HEK293 (cell line): ENCODE data around the gene MOB1B.

Source experiments
- PRDM2 ChIP-seq: fragments of 450-650 bp; formaldehyde crosslinking; IDR thresholded peaks from 2 replicates; pipeline ENCODE4 v1.5.1; 2016; ENCODE audit warnings: missing biosample characterization, missing genetic modification characterization, borderline replicate concordance
- SALL2 ChIP-seq: fragments of 450-650 bp; formaldehyde crosslinking; IDR thresholded peaks from 2 replicates; pipeline ENCODE4 v1.5.0; 2017; ENCODE audit warnings: missing biosample characterization, mild to moderate bottlenecking, missing genetic modification characterization, borderline replicate concordance
- TRIM28 ChIP-seq: IDR thresholded peaks from 2 replicates; pipeline ENCODE4 v1.6.1; 2011; ENCODE audit warnings: low read length, control low read depth, borderline replicate concordance
- ZBTB7A ChIP-seq: fragments of 450-650 bp; formaldehyde crosslinking; IDR thresholded peaks from 2 replicates; pipeline ENCODE4 v1.5.1; 2016; ENCODE audit warnings: low read depth, missing biosample characterization, missing genetic modification characterization
- ZBTB8A ChIP-seq: fragments of 450-650 bp; formaldehyde crosslinking; IDR thresholded peaks from 2 replicates; pipeline ENCODE4 v1.5.1; 2016; ENCODE audit warnings: missing biosample characterization, missing genetic modification characterization
- ZEB2 ChIP-seq: fragments of 450-650 bp; formaldehyde crosslinking; IDR thresholded peaks from 2 replicates; pipeline ENCODE4 v1.5.1; 2016; ENCODE audit warnings: missing biosample characterization, missing genetic modification characterization
- ZNF155 ChIP-seq: fragments of 450-650 bp; formaldehyde crosslinking; IDR thresholded peaks from 2 replicates; pipeline ENCODE4 v1.5.1; 2016; ENCODE audit warnings: missing biosample characterization, missing genetic modification characterization
- ZNF184 ChIP-seq: fragments of 450-650 bp; IDR thresholded peaks from 2 replicates; pipeline ENCODE4 v1.5.1; 2018; ENCODE audit warnings: missing biosample characterization, mild to moderate bottlenecking, missing genetic modification characterization
- ZNF19 ChIP-seq: fragments of 450-650 bp; formaldehyde crosslinking; IDR thresholded peaks from 2 replicates; pipeline ENCODE4; 2016; ENCODE audit warnings: missing biosample characterization, missing genetic modification characterization, low read depth
- ZNF223 ChIP-seq: fragments of 450-650 bp; formaldehyde crosslinking; IDR thresholded peaks from 2 replicates; pipeline ENCODE4 v1.5.1; 2016; ENCODE audit warnings: missing biosample characterization, missing genetic modification characterization
- ZNF449 ChIP-seq: fragments of 450-650 bp; formaldehyde crosslinking; IDR thresholded peaks from 2 replicates; pipeline ENCODE4 v1.5.1; 2017; ENCODE audit warnings: missing biosample characterization, mild to moderate bottlenecking, missing genetic modification characterization, moderate library complexity
- ZNF473 ChIP-seq: fragments of 450-650 bp; formaldehyde crosslinking; IDR thresholded peaks from 2 replicates; pipeline ENCODE4 v1.5.1; 2017; ENCODE audit warnings: missing biosample characterization, missing genetic modification characterization
- ZNF530 ChIP-seq: fragments of 450-650 bp; formaldehyde crosslinking; IDR thresholded peaks from 2 replicates; pipeline ENCODE4 v1.5.1; 2016; ENCODE audit warnings: low read depth, missing biosample characterization, missing genetic modification characterization
- ZNF654 ChIP-seq: fragments of 450-650 bp; formaldehyde crosslinking; IDR thresholded peaks from 2 replicates; pipeline ENCODE4 v1.5.1; 2016; ENCODE audit warnings: low read depth, missing biosample characterization, missing genetic modification characterization
- ZNF692 ChIP-seq: fragments of 450-650 bp; formaldehyde crosslinking; IDR thresholded peaks from 2 replicates; pipeline ENCODE4 v1.5.1; 2016; ENCODE audit warnings: missing biosample characterization, missing genetic modification characterization
- ZSCAN16 ChIP-seq: fragments of 450-650 bp; formaldehyde crosslinking; IDR thresholded peaks from 2 replicates; pipeline ENCODE4 v1.5.1; 2016; ENCODE audit warnings: missing biosample characterization, missing genetic modification characterization
- TF ChIP-seq, protein P1 (sequence below): fragments of 450-650 bp; formaldehyde crosslinking; IDR thresholded peaks from 2 replicates; pipeline ENCODE4 v1.5.1; 2016; ENCODE audit warnings: missing biosample characterization, missing genetic modification characterization, borderline replicate concordance
- TF ChIP-seq, protein P2 (sequence below): fragments of 450-650 bp; formaldehyde crosslinking; IDR thresholded peaks from 2 replicates; pipeline ENCODE4 v1.5.1; 2016; ENCODE audit warnings: missing biosample characterization, missing genetic modification characterization
- TF ChIP-seq, protein P3 (sequence below): fragments of 450-650 bp; IDR thresholded peaks from 2 replicates; pipeline ENCODE4 v1.5.1; 2018; ENCODE audit warnings: missing biosample characterization, mild to moderate bottlenecking, missing genetic modification characterization
- TF ChIP-seq, protein P4 (sequence below): fragments of 450-650 bp; formaldehyde crosslinking; IDR thresholded peaks from 2 replicates; pipeline ENCODE4 v1.5.1; 2017; ENCODE audit warnings: missing biosample characterization, missing genetic modification characterization
- TF ChIP-seq, protein P5 (sequence below): fragments of 450-650 bp; formaldehyde crosslinking; IDR thresholded peaks from 2 replicates; pipeline ENCODE4; 2016; ENCODE audit warnings: missing biosample characterization, missing genetic modification characterization

The MOB1B gene

DNA sequence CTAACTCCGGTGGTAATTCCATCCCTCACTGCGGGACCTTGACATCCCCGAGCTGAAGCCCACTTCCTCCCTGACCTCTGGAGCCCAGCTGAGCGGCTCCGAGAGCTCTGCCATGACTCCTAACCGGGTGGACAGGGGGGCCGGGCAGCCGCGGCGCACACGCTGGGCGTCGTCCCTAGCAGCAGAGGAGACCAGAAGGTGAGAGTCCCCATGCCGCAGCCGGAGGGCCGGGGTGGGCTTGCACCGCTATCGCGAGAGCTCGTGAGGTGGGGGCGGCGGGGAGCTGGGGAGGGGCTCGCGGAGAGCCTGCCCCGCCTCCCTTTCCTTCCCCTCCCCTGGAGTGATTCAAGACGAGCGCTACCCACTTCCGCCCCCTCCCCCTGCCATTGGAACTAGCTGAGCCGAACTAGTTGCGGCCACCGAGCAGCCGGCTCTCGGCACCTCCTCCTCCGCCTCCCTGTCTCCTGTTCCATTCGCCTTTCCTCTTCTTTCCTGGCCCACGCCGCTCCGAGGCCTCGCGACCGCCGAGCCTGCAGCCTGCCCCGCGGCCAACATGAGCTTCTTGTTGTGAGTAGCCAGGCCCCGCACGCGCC lies at the start of gene MOB1B (continued):
- TF ChIP-seq PRDM2: no peak
- no peak for TF ChIP-seq SALL2
- TF ChIP-seq ZNF530 (tag by site-specific recombination): no peak
- TF ChIP-seq TRIM28: no peak
- no peak for TF ChIP-seq ZNF473 (tag by site-specific recombination)
- TF ChIP-seq, protein P1, sequence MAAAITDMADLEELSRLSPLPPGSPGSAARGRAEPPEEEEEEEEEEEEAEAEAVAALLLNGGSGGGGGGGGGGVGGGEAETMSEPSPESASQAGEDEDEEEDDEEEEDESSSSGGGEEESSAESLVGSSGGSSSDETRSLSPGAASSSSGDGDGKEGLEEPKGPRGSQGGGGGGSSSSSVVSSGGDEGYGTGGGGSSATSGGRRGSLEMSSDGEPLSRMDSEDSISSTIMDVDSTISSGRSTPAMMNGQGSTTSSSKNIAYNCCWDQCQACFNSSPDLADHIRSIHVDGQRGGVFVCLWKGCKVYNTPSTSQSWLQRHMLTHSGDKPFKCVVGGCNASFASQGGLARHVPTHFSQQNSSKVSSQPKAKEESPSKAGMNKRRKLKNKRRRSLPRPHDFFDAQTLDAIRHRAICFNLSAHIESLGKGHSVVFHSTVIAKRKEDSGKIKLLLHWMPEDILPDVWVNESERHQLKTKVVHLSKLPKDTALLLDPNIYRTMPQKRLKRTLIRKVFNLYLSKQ (tag by site-specific recombination): no peak
- TF ChIP-seq, protein P2, sequence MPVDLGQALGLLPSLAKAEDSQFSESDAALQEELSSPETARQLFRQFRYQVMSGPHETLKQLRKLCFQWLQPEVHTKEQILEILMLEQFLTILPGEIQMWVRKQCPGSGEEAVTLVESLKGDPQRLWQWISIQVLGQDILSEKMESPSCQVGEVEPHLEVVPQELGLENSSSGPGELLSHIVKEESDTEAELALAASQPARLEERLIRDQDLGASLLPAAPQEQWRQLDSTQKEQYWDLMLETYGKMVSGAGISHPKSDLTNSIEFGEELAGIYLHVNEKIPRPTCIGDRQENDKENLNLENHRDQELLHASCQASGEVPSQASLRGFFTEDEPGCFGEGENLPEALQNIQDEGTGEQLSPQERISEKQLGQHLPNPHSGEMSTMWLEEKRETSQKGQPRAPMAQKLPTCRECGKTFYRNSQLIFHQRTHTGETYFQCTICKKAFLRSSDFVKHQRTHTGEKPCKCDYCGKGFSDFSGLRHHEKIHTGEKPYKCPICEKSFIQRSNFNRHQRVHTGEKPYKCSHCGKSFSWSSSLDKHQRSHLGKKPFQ (tag by site-specific recombination): 0 out of 2 replicates have a peak, but pooled peaks have one; percentile 16
- TF ChIP-seq ZEB2 (tag by site-specific recombination): no peak
- TF ChIP-seq, protein P3, sequence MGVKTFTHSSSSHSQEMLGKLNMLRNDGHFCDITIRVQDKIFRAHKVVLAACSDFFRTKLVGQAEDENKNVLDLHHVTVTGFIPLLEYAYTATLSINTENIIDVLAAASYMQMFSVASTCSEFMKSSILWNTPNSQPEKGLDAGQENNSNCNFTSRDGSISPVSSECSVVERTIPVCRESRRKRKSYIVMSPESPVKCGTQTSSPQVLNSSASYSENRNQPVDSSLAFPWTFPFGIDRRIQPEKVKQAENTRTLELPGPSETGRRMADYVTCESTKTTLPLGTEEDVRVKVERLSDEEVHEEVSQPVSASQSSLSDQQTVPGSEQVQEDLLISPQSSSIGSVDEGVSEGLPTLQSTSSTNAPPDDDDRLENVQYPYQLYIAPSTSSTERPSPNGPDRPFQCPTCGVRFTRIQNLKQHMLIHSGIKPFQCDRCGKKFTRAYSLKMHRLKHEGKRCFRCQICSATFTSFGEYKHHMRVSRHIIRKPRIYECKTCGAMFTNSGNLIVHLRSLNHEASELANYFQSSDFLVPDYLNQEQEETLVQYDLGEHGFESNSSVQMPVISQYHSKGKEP (tag by site-specific recombination): no peak
- TF ChIP-seq, protein P4, sequence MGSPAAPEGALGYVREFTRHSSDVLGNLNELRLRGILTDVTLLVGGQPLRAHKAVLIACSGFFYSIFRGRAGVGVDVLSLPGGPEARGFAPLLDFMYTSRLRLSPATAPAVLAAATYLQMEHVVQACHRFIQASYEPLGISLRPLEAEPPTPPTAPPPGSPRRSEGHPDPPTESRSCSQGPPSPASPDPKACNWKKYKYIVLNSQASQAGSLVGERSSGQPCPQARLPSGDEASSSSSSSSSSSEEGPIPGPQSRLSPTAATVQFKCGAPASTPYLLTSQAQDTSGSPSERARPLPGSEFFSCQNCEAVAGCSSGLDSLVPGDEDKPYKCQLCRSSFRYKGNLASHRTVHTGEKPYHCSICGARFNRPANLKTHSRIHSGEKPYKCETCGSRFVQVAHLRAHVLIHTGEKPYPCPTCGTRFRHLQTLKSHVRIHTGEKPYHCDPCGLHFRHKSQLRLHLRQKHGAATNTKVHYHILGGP (tag by site-specific recombination): no peak
- TF ChIP-seq ZSCAN16: no peak
- TF ChIP-seq ZNF184: no peak
- TF ChIP-seq ZBTB7A (tag by site-specific recombination): no peak
- TF ChIP-seq, protein P5, sequence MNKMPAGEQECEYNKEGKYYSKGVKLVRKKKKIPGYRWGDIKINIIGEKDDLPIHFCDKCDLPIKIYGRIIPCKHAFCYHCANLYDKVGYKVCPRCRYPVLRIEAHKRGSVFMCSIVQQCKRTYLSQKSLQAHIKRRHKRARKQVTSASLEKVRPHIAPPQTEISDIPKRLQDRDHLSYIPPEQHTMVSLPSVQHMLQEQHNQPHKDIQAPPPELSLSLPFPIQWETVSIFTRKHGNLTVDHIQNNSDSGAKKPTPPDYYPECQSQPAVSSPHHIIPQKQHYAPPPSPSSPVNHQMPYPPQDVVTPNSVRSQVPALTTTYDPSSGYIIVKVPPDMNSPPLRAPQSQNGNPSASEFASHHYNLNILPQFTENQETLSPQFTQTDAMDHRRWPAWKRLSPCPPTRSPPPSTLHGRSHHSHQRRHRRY (tag by site-specific recombination): no peak
- peak; percentile 52 for TF ChIP-seq ZBTB8A
- no peak for TF ChIP-seq ZNF155
- no peak for TF ChIP-seq ZNF692 (tag by site-specific recombination)
- no peak for TF ChIP-seq ZNF654 (tag by site-specific recombination)
- no peak for TF ChIP-seq ZNF19 (tag by site-specific recombination)
- no peak for TF ChIP-seq ZNF223 (tag by site-specific recombination)
- no peak for TF ChIP-seq ZNF449 (tag by site-specific recombination)
